RKO (cell line): ENCODE results near the gene MMP14.

Experiments
- DNase-seq: peaks from one replicate; pipeline ENCODE4 v3.0.0-alpha.2; 2016; ENCODE audit warnings: low spot score

Gene MMP14

DNA sequence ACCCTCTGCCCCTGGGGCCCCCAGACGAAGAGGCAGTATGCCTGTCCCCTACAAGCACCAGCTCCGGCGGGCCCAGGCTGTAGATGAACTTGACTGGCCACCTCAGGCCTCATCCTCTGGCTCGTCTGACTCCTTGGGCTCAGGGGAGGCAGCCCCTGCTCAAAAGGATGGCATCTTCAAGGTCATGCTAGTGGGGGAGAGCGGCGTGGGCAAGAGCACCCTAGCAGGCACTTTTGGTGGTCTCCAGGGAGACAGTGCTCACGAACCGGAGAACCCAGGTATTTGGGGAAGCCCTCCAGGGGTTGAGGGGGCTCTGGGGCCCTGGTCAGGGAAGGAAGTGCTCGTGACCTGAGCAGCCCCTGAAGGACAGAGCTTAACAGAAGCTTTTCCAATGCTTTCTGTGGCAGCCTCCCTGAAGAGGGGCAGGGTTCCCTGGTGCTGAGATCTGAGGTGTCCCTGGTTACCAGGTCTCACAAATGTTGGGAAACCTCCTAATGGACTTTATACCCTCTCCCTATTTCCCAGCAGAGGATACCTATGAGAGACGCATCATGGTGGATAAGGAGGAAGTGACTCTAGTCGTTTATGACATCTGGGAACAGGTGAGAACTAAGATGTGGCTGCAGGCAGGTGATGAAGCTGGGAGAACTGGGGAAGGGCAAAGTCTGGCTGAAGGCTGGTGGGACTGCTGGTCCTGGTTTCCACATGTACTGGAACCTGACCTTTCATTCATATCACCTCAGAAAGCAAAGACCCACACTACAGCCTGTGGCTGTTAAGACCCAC, 48.5 kb downstream of the MMP14 start:
- DNase-seq, result no peak

DNA sequence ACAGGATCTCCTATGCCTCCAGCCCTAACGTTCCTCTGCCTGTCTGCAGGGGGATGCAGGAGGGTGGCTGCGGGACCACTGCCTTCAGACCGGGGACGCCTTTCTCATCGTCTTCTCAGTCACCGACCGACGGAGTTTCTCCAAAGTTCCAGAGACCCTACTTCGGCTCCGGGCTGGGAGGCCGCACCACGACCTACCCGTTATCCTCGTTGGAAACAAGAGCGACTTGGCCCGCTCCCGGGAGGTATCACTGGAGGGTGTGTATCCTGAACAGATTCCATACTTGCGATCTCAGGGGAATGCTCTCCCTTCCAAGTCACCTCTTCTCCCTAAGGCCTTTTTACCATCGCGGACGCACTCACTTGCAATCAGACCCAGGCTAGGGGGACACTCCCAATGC, 49.6 kb downstream of the MMP14 start:
- DNase-seq, result no peak

DNA sequence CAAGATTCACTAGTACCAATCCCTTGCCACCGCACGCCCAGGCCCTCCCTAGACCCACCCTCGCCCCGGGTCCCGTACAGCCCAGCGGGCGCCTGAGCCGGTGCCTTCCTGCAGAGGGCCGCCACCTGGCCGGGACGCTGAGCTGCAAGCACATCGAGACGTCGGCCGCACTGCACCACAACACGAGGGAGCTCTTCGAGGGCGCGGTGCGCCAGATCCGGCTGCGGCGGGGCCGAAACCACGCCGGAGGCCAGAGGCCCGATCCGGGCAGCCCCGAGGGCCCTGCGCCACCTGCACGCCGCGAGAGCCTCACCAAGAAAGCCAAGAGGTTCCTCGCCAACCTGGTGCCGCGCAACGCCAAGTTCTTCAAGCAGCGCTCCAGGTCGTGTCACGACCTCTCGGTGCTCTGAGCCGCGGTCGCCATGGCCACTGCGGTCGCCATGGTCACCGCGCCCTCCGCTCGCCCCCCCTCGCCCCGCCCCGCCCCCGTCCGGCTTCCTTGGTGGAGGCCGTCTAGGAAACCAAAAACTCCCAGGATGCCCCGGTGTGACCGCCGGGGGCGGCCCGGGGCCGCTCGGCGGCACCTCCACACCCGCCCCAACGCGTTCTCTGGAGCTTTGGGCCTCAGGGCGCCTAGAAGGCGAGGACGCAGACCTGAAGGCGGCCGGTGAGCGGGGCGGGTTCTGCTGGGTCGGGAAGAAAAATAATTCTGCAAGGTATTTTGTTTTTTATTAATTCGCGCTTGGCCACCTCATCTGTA, 50.3 kb downstream of the MMP14 start:
- DNase-seq, result peak; percentile 82

DNA sequence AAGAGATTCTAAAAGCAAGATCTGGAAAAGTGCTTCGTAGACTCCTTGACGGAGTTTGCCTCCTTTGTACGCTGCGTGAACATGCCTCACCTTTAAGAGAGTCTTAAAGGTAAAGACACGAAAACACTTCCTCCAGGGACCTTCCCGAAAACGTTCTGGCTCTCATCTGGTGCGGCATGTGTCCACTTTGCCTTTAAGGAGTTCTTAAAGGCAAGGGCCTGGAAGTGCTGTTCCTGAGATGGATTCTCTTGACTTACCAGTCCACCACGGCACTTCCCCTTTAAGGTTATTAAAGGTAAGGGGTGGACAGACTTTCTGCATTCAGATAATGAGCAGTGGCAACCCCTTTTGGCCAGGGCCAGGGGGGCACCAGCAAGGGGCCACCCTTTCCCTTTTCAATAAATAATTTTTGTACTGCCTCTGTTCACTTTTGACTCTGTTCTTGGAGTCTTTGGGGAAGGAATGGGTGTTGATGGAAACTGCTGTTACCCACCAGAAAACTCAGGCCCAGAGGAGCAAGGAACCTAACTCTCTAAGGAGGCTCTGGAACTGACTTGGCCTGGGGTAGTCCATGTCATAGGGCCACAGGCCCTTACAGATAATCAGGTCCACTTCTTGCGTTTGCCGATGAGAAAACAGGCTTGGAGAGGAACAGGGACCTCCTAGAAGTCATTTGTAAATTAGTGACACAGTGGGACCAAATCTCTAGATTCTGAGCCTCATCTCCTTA, 51.0 kb downstream of the MMP14 start:
- peak; percentile 87 for DNase-seq

DNA sequence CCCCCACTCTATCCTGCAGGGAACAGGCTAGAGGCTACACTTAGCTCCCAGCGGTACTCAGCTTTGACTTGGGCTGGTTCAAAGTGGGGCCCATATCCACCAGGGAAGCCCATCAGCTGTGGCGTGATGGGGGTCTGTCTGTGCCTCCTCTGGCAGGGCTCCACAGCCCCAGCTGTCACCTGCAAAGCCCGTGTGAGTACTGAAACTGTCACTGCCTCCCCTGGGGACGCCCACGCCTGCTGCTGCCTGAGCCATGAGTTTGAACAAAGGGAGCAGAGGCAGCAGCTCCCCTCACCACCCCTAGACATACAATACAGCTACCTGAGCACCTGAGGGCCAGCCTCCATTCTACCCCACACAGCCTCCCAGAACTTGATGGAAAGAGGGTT, 51.6 kb downstream of the MMP14 start:
- no peak for DNase-seq

DNA sequence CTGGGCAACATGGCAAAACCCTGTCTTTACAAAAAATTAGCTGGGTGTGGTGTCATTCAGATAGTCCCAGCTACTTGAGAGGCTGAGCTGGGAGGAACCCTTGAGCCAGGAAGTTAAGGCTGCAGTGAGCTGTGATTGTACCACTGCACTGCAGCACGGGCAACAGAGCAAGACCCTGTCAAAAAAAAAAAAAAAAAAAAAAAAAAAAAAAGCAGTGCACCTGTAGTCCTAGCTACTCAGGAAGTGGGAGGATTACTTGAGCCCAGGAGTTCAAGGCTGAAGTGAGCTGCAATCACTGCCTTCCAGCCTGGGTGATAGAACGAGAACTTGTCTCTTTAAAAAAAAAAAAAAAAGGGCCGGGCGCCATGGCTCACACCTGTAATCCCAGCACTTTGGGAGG, 52.3 kb downstream of the MMP14 start:
- no peak for DNase-seq

DNA sequence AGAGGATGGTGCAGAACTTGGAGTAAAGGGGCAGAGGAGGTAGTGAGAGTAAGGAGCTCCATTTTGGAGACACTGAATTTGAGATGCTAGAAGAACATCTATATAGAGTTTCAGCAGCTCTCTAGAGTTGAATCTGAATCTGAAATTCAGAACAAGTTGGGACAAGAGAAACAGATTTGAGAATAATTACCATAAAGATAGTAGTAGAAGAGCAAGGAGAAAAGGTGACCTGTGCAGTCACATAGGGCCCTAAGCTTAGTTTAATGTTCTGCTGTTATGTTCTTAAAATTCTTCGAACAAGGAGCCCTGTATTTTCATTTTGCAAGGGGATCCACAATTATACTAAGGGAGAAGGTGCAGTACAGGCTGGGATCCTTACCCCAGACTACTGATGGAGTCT, 54.0 kb downstream of the MMP14 start:
- DNase-seq, result no peak

DNA sequence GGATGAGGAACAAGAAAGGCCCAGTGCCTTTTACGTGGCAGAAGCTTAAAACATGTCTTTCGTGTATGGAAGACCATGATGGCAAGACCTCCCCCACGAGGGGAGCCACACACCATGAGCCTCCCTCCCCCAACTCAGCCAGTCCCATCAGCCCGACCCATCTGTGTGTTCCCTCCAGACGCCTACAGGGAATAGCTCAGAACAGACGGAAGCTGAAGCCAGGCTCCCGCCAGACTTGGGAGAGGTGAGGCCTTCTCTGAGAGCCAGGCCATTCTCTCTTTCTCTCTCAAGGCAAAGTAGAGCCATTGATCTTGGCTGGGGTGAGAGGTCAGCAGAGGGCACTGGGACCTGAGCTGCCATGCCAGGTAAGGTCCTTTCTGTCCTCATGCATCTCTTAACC, 56.1 kb downstream of the MMP14 start:
- no peak for DNase-seq

DNA sequence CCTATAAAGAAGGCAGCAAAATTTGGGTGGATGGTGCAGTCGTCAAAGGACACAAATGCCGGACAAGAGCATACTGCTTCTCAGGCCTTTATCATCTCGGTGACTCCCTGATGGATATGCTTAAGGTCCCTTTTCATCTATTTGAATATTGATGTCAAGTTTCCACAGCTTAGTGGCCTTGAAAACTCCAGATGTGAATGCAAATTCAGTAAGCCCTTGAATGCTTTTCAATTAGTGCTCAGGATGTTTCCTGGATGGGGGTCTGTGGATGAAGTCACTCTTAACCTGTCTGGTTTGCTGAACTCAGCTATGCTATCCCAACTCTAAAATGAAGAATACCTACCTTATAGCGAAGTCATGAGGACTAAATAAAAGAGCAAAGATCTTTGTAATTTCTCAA, 57.3 kb downstream of the MMP14 start:
- DNase-seq, result no peak

- no peak for DNase-seq
Observed at GRCh38 chr14:22895402-22895801, 59.0 kb downstream of the MMP14 start.

DNA sequence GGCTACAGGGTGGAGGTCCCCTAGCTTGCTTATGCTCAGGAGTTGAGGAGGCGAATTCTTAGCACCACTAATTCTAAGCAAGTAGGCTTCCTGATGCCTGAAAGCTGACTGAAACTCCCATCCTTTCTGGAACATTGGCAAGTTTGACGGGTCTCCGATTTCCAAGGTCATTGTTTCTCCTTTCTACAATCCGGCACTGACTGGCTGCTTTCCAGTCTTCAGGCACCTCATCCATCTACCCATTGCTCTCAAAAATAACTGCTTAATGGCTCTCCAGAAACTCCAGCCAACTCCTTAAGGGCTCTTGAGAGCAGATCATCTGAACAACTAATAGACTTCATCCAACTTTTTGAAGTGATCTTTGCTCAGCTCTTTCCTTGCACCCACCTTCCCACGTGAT, 60.0 kb downstream of the MMP14 start:
- DNase-seq, result no peak

DNA sequence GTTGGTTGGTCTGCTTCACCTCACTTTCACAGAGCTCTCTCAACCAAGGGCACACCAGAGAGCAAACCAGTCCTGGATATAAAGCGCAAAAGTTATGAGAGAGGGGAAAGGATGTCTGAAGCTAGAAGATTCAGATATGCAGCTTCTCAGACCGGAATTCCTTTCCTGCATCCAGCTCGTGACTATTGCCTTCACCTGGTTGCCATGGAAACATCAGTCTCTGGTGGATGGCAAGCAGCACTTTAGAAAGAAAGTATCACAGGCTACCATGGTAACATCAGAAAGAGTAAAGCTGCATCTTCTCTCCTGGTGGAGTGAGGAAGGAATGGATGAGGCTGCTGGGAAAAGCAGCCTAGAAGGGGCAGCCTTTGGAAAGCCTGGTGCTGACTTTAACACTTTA, 60.4 kb downstream of the MMP14 start:
- no peak for DNase-seq

DNA sequence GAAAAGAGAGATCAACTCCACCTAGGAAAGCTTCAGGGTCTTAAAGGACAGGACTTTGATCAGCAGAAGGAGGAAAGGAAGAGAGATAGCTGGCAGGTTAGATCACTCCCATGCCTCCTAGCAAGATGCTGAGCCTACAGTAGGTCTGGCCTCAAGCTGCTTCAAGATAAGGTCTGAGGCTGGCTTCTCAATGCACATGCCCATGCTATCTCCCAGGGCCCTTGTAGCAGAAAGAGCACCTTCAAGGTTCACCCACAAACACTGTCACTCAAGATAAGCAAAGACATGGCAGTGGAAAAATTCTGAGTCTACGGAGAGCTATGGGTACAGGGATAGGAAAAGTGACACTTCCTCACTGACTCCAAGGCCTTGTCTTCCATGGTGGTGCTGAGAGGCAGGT, 61.0 kb downstream of the MMP14 start:
- DNase-seq, result no peak
